GF-D8 (cell line): ENCODE data around the gene ARHGEF1.

Experiments
- DNase-seq: peaks from one replicate; lab custom pipeline; 2025; lab: John Stamatoyannopoulos, UW

Gene ARHGEF1

GRCh38 chr19:41883821-41884733 lies 1.1 kb downstream of the ARHGEF1 start:
- peak; percentile 91 for DNase-seq

GRCh38 chr19:41886761-41887710 lies 4.1 kb downstream of the ARHGEF1 start:
- no peak for DNase-seq

GRCh38 chr19:41887711-41888382 lies 4.9 kb downstream of the ARHGEF1 start:
- DNase-seq, result no peak

GRCh38 chr19:41888926-41889325 lies 5.9 kb downstream of the ARHGEF1 start:
- DNase-seq, result no peak

GRCh38 chr19:41889896-41890295 lies 6.9 kb downstream of the ARHGEF1 start:
- no peak for DNase-seq

GRCh38 chr19:41890936-41891335 lies 8.0 kb downstream of the ARHGEF1 start:
- no peak for DNase-seq

GRCh38 chr19:41892173-41892902 lies 9.4 kb downstream of the ARHGEF1 start:
- no peak for DNase-seq

GRCh38 chr19:41893899-41894298 lies 10.9 kb downstream of the ARHGEF1 start:
- no peak for DNase-seq

GRCh38 chr19:41894350-41894749 lies 11.4 kb downstream of the ARHGEF1 start:
- no peak for DNase-seq

GRCh38 chr19:41895745-41896580 lies 13.0 kb downstream of the ARHGEF1 start:
- no peak for DNase-seq

GRCh38 chr19:41896581-41896942 lies 13.6 kb downstream of the ARHGEF1 start:
- no peak for DNase-seq

GRCh38 chr19:41897181-41897580 lies 14.2 kb downstream of the ARHGEF1 start:
- DNase-seq, result no peak

- DNase-seq, result no peak
These were observed 14.8 kb downstream of the ARHGEF1 start for GRCh38 chr19:41897820-41898219.

GRCh38 chr19:41898235-41898634 lies 15.3 kb downstream of the ARHGEF1 start:
- DNase-seq, result no peak

- no peak for DNase-seq
These were observed 18.9 kb downstream of the ARHGEF1 start for GRCh38 chr19:41901707-41902360.

- no peak for DNase-seq
These were observed 19.6 kb downstream of the ARHGEF1 start for GRCh38 chr19:41902594-41902993.

GRCh38 chr19:41903193-41903953 lies 20.4 kb downstream of the ARHGEF1 start:
- no peak for DNase-seq

GRCh38 chr19:41904118-41904870 lies 21.3 kb downstream of the ARHGEF1 start:
- no peak for DNase-seq
